ENCODE measurements around the gene FAM193A.

DNA sequence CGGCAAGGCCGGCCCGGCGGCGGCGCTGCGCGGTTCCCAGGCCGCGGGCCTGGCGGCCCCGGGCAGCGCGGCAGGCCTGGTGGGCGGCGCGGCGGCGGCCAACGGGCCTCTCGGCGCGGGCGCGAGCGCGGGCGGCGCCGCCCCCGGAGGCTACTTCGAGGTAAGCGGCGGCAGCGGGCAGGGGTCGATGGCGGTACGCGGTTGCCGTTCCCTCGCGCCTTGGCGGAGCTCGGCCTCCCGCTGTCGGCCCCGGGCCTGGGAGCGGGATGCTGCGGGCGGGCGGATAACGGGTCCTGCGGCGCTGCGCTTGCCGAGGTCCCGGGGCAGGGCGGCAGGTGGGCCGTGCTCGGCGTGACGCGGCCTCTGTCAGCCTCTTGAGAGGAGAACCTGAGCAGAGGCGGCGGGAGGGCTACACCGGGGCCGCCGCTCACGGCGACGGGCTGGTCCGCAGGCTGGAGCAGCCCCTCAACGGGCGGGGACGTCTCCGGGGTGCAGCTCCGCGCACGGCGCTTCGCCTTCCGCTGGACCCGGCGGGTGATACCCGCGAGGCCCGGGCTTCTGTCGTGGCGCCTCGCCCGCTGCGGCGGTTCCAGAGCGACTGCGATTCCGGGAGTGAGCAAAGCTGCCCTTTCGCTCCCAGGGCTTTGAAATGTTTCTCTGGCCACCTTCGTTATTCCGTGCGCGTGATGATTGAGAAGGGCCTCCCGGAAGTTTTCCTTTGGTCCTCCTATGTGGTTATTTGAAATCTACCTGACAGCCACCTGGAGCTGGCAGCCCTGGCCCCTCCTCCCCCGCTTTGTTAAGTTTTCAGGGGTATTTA lies 774 bp downstream of the FAM193A start:
- TF ChIP-seq, protein P1, sequence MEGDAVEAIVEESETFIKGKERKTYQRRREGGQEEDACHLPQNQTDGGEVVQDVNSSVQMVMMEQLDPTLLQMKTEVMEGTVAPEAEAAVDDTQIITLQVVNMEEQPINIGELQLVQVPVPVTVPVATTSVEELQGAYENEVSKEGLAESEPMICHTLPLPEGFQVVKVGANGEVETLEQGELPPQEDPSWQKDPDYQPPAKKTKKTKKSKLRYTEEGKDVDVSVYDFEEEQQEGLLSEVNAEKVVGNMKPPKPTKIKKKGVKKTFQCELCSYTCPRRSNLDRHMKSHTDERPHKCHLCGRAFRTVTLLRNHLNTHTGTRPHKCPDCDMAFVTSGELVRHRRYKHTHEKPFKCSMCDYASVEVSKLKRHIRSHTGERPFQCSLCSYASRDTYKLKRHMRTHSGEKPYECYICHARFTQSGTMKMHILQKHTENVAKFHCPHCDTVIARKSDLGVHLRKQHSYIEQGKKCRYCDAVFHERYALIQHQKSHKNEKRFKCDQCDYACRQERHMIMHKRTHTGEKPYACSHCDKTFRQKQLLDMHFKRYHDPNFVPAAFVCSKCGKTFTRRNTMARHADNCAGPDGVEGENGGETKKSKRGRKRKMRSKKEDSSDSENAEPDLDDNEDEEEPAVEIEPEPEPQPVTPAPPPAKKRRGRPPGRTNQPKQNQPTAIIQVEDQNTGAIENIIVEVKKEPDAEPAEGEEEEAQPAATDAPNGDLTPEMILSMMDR (IDR thresholded peaks at IDR 0.05 in 4 of 5, conservative IDR thresholded peaks at IDR 0.05 in 1 of 5): no peak
- TF ChIP-seq POLR2A (IDR thresholded peaks at IDR 0.05): peak; percentile 43 to 60

Data from gastrocnemius medialis (tissue), 4 donors.